ENCODE results near the gene PLCB2. TPM values are rescaled to one million over a fixed set of nuclear protein-coding genes. Genes with fewer than 3 reads are reported as not detected.

The PLCB2 gene
- total RNA-seq, 1 donor: 61.7 TPM

DNA sequence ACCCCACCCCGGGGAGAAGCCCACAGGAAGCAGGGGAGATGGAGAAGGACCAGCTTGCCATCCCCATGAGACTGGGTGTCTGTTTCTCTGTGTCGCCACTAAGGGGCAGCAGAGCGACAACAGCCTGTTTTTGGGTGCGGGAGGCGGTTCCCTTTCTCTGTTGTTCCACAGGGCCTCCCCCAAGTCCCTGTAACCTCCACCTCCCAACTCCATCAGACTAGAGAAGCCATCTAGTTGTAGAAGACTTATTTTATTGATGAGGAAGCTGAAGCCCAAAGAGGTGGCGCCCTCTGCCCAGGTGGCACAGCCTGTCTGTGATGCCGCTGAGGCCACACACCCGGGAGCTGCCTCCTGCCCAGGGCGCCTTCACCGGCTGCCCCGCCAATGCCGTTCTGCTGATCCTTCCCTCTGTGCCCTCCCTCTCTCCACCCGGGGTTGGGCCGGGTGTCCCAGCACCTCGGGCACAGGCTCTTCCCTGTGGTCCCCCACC lies 36.9 kb upstream of the PLCB2 start:
- Histone ChIP-seq H3K9me3 (ENCODE audit: low read depth, low read length) (no peaks in the 10 kb centered on the region), H3K4me3 (ENCODE audit: low read length) (no peak overlapping the region), H3K27me3 (ENCODE audit: insufficient read depth, low read length) (no peaks in the 10 kb centered on the region)

GRCh38 chr15:40344217-40344616 lies 36.5 kb upstream of the PLCB2 start:
- Histone ChIP-seq H3K4me3 (ENCODE audit: low read length) (no peak overlapping the region), H3K9me3 (ENCODE audit: low read depth, low read length) (no peaks in the 10 kb centered on the region), H3K4me1 (ENCODE audit: insufficient read depth, low read length) (peaks cover 36% of the 10 kb centered on the region), H3K27me3 (ENCODE audit: insufficient read depth, low read length) (no peaks in the 10 kb centered on the region)

More for the DNA sequence above, 36.9 kb upstream of the PLCB2 start:
- H3K4me1 ChIP-seq (ENCODE audit: insufficient read depth, low read length): peaks cover 34% of the 10 kb centered on the region

DNA sequence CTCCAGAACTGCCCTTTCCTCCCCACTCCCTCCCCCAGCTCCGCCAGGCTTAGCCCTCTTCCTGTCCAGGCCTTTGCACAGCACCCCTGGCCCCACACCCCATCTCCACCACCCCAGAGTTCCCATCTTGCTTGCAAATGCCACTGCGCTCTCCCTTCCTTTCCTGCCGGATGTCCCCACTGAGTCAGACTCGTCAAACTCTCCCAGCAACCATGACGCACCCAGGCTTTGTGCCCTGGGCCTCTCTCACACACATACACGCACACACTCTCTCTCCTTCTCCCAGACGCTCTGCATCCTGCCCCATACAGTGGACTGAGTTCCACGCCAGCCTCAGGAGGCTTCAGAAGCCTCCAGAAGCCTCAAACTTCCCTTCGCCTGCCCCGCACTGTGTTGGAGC lies 35.8 kb upstream of the PLCB2 start:
- Histone ChIP-seq H3K27me3 (ENCODE audit: insufficient read depth, low read length) (no peaks in the 10 kb centered on the region), H3K4me3 (ENCODE audit: low read length) (no peak overlapping the region), H3K9me3 (ENCODE audit: low read depth, low read length) (no peaks in the 10 kb centered on the region), H3K4me1 (ENCODE audit: insufficient read depth, low read length) (peaks cover 36% of the 10 kb centered on the region)

DNA sequence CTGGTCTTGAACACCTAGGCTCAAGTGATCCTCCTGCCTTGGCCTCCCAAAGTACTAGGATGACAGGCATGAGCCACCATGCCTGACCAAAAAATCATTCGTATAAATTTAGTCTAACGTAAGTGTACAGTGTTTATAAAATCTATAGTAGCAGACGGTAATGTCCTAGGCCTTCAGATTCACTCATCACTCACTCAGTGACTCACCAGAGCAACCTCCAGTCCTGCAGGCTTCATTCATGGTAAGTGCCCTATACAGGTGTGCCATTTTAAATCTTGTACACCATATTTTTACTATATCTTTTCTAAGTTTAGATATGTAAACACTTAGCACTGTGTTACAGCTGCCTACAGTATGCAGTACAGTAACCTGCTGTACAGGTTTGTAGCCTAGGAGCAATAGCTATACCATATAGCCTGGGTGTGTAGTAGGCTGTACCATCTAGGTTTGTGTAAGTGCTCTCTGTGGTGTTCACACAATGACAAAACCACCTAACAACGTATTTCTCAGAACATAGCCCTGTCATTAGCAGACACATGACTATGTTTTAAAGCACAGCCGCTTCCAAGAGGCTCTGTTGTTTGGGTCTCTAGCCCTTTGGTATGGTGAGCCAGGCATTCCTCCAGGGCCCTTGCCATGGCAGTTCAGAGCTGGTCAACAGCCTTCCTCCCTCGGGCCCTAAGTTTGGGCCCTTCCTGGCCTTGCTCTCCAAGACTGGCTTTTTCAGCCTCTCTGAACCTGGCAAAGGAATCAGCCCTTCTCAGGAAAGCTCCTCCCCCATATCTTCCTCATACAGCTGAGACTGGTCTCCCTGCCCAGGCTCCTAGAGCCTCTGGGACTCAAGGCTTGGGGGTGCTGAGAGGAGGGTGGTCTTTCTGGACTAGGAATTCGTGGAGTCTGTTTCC lies 34.9 kb upstream of the PLCB2 start:
- no peaks in the 10 kb centered on the region for H3K9me3 ChIP-seq (ENCODE audit: low read depth, low read length)
- peaks cover 44% of the 10 kb centered on the region for H3K4me1 ChIP-seq (ENCODE audit: insufficient read depth, low read length)
- no peak overlapping the region for H3K4me3 ChIP-seq (ENCODE audit: low read length)
- no peaks in the 10 kb centered on the region for H3K27me3 ChIP-seq (ENCODE audit: insufficient read depth, low read length)

- Histone ChIP-seq H3K9me3 (ENCODE audit: low read depth, low read length) (no peaks in the 10 kb centered on the region), H3K27me3 (ENCODE audit: insufficient read depth, low read length) (no peaks in the 10 kb centered on the region), H3K4me1 (ENCODE audit: insufficient read depth, low read length) (peaks cover 61% of the 10 kb centered on the region), H3K4me3 (ENCODE audit: low read length) (no peak within 1 kb of the TSS)
Measured at GRCh38 chr15:40340740-40341400, 33.1 kb upstream of the PLCB2 start, which contains the start of gene CCDC9B. CCDC9B (minus strand) TSS chr15:40340939; CDS start chr15:40340819, 120 bp downstream.

DNA sequence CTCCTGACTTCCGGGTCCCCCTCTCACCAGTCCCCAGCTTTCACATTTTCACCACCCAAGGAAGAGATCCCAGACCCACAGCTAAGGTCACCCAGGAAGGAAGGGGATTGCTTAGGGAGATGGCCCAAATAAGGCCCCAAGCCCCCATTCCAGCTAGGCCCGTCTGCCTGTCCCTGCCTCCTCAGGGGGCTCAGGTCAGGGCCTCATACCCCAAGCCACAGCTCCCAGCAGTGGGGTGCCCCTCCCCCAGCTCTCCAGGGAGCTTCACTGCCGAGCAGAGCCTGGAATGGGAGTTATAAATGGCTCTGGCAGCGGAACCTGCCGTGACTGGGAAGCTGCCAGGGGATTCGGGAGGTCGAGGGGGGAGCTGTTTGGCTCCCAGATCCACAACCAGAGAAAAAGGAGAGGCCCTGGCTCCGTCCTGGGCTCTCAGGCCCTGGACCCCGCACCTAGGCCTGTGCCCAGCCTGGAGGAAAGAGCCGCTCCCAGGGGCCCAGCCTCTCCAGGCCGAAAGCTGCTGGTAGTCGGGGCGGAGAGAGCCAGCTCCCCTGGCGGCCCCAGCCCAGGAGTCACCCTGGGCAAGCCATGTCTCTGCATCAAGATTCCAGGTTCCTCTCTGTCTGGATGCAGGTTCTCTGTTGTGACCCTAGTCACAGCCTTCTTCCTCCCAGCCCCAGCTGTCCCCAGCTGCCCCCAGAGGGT lies 32.5 kb upstream of the PLCB2 start:
- H3K27me3 ChIP-seq (ENCODE audit: insufficient read depth, low read length): no peaks in the 10 kb centered on the region
- peaks cover 66% of the 10 kb centered on the region for H3K4me1 ChIP-seq (ENCODE audit: insufficient read depth, low read length)
- H3K4me3 ChIP-seq (ENCODE audit: low read length): no peak overlapping the region
- no peaks in the 10 kb centered on the region for H3K9me3 ChIP-seq (ENCODE audit: low read depth, low read length)

DNA sequence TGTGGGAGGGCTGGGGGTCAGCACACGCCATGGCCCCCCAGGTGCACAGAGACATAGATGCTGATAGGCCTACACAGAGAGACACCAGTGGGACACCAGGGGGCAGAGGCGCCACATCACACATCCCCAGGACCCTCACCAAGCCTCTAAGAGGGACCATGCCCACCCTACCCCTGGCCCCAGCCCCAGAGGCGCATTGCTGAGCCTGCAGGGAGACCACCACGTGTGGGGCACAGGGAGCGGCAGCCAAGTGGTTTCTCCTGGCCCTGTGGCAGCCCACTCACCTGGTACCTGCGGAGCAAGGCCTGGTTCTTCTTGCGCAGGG lies 31.8 kb upstream of the PLCB2 start:
- Histone ChIP-seq H3K4me3 (ENCODE audit: low read length) (no peak overlapping the region), H3K27me3 (ENCODE audit: insufficient read depth, low read length) (no peaks in the 10 kb centered on the region), H3K4me1 (ENCODE audit: insufficient read depth, low read length) (peaks cover 72% of the 10 kb centered on the region), H3K9me3 (ENCODE audit: low read depth, low read length) (no peaks in the 10 kb centered on the region)

- Histone ChIP-seq H3K9me3 (ENCODE audit: low read depth, low read length) (no peaks in the 10 kb centered on the region), H3K27me3 (ENCODE audit: insufficient read depth, low read length) (no peaks in the 10 kb centered on the region), H3K4me1 (ENCODE audit: insufficient read depth, low read length) (peaks cover 74% of the 10 kb centered on the region), H3K4me3 (ENCODE audit: low read length) (no peak overlapping the region)
Measured at GRCh38 chr15:40338921-40339620, 31.3 kb upstream of the PLCB2 start.

GRCh38 chr15:40338041-40338657 lies 30.4 kb upstream of the PLCB2 start:
- no peak overlapping the region for H3K4me3 ChIP-seq (ENCODE audit: low read length)

GRCh38 chr15:40337597-40337996 lies 29.9 kb upstream of the PLCB2 start:
- peaks cover 74% of the 10 kb centered on the region for H3K4me1 ChIP-seq (ENCODE audit: insufficient read depth, low read length)
- no peak overlapping the region for H3K4me3 ChIP-seq (ENCODE audit: low read length)
- no peaks in the 10 kb centered on the region for H3K27me3 ChIP-seq (ENCODE audit: insufficient read depth, low read length)
- H3K9me3 ChIP-seq (ENCODE audit: low read depth, low read length): no peaks in the 10 kb centered on the region

More at GRCh38 chr15:40338041-40338657, 30.4 kb upstream of the PLCB2 start:
- Histone ChIP-seq H3K4me1 (ENCODE audit: insufficient read depth, low read length) (peaks cover 74% of the 10 kb centered on the region), H3K27me3 (ENCODE audit: insufficient read depth, low read length) (no peaks in the 10 kb centered on the region), H3K9me3 (ENCODE audit: low read depth, low read length) (no peaks in the 10 kb centered on the region)

- peaks cover 83% of the 10 kb centered on the region for H3K4me1 ChIP-seq (ENCODE audit: insufficient read depth, low read length)
- H3K9me3 ChIP-seq (ENCODE audit: low read depth, low read length): no peaks in the 10 kb centered on the region
- no peaks in the 10 kb centered on the region for H3K27me3 ChIP-seq (ENCODE audit: insufficient read depth, low read length)
- H3K4me3 ChIP-seq (ENCODE audit: low read length): no peak overlapping the region
Measured at GRCh38 chr15:40336744-40337122, 29.0 kb upstream of the PLCB2 start.

DNA sequence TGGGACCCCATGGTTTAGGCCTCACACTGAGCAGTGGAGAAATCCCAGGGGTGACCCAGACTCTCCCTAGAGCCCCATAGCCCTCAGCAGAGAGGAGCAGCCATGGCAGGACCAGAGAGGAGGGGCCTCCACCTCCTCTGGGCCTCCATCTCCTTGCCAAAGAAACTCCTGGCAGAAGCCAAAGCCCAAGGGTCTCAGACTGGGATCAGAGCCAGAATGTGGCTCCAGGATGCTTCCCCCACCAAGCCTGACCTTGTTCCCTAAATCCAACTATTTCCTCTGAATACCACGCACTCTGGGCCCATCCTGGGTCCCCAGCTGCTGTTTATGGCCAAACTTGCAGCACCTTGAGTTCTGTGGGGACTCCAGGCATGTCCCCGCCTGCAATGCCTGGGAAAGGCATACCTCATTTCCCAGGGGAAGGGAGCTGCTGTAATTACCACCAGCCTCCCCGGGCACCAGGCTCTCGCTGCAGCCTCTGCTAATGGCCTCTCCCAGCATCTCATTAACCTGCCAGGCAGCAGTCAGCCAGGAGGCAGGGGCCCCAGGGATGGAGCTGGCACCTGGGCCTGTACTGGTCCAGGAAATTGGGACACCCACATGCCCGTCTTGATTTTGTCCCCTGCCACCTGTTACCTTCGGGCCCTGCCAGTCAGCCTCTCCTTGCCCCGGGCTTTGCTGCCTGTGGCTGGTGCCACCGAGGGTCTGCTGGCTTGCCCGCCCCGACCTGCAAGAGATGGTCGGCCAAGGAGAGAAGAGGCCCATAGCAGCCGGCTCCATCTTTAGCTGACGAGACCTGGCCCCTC lies 28.4 kb upstream of the PLCB2 start:
- H3K9me3 ChIP-seq (ENCODE audit: low read depth, low read length): no peaks in the 10 kb centered on the region
- peaks cover 84% of the 10 kb centered on the region for H3K4me1 ChIP-seq (ENCODE audit: insufficient read depth, low read length)
- no peaks in the 10 kb centered on the region for H3K27me3 ChIP-seq (ENCODE audit: insufficient read depth, low read length)
- H3K4me3 ChIP-seq (ENCODE audit: low read length): no peak overlapping the region

GRCh38 chr15:40334941-40335795 lies 27.4 kb upstream of the PLCB2 start:
- Histone ChIP-seq H3K27me3 (ENCODE audit: insufficient read depth, low read length) (no peaks in the 10 kb centered on the region), H3K4me1 (ENCODE audit: insufficient read depth, low read length) (peaks cover 84% of the 10 kb centered on the region), H3K9me3 (ENCODE audit: low read depth, low read length) (no peaks in the 10 kb centered on the region), H3K4me3 (ENCODE audit: low read length) (no peak overlapping the region)

All from mononuclear cell (primary cell).